ENCODE measurements around the gene EPGN.

GRCh38 chr4:74287164-74287563, 21.1 kb upstream of the EPGN start:
- TF ChIP-seq EZH2 (IDR thresholded peaks at IDR 0.05; ENCODE audit: low read length, missing control alignments) = no peak
- TF ChIP-seq CTCF (conservative IDR thresholded peaks at IDR 0.05 in 1 of 2, IDR thresholded peaks at IDR 0.05 in 1 of 2; ENCODE audit: low read depth in 1 of 2, low read length in 2 of 2) = no peak

All from fibroblast of lung (primary cell).